Femur (tissue), 1 donor: ENCODE measurements around the gene CHCHD6.

Experiments used
- DNase-seq: peaks from one replicate; pipeline ENCODE4 v3.0.0-alpha.2; 2017

Gene CHCHD6

DNA sequence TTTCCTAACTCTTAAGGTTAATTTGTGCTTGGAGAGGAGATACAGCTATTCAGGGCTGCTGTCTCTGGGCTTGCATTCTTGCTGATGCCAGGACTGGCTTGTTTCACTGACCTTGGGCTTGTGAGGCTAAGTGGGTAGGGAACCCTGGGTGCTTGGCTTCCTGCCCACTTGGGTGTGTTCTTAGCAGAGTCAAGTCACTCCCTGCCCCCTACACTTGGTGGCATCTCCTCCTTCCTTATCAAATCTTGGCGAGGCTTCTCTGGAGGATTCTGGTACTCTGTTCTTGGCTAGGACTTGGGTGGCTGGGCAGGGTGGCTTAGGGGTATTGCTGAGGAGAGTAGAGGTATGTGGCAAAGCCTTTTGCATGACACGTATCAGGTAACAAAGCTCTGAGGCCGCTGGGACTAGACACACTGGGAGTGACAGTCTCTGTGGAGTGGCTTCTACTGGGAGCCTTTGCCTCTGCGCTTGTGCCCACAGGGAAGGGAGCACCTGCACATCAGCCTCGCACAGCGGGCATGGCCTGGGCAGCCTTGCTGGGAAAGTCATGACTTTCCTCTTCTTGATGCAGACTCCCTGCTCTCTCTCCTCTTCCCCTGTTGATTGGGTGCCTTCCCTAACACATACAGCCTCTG is 41.8 kb downstream of the CHCHD6 start:
- no peak for DNase-seq

DNA sequence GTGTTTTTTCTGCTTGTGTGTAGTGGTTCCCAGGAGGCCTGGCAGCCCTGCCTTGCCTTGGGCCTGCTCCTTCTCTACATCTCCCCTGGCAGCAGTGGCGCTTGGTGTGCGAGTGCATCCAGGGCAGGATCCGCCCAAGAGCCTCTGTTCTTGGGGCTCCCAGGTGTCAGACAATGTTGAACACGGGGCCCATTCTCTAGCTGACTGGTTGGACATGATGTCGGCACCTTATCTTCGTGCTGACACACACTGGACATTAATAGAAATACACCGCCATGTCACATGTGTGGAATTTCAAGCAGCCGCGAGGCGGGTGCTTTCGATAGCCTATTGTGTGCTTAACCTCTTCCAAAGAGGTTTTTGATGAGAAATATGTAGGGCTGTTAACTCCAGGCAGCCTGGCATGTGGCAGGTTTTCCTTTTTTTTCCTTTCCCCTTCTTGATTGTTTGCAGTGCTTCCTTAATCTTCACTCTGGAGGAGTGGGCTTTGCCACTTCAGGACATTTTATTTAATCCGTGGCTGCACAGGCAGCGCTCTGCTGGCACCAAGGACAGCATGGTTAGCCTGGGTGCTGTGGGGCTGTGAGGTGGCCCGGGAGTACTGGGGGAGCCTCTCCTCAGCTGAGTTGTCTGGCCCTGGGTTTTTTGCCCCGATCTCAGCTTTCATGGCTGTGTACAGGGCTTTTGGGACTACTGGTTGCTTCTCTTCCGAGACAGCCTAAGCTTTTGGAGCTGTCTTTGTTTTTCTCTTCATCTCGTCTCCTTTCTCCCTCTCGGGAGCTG is 42.5 kb downstream of the CHCHD6 start:
- DNase-seq: no peak

DNA sequence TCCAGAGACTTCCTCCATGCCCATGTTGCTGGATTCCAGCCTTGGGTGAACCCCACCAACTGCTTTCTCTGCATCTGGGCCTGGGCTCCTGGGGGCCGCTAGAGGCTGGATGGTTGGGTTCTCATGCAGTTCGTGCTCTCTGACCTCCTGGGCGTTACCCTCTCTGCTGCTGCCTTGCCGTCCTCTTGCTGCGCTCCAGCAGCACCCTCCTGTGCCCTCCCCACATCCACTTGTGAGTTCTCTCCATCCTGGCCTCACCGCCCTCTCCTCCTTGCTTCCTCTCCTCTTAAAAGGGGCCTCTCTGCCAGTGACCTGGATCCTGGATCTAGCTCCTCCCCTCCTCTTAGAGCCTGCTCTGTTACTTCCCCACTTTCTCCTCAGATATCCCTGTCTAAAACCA is 43.7 kb downstream of the CHCHD6 start:
- DNase-seq: no peak

DNA sequence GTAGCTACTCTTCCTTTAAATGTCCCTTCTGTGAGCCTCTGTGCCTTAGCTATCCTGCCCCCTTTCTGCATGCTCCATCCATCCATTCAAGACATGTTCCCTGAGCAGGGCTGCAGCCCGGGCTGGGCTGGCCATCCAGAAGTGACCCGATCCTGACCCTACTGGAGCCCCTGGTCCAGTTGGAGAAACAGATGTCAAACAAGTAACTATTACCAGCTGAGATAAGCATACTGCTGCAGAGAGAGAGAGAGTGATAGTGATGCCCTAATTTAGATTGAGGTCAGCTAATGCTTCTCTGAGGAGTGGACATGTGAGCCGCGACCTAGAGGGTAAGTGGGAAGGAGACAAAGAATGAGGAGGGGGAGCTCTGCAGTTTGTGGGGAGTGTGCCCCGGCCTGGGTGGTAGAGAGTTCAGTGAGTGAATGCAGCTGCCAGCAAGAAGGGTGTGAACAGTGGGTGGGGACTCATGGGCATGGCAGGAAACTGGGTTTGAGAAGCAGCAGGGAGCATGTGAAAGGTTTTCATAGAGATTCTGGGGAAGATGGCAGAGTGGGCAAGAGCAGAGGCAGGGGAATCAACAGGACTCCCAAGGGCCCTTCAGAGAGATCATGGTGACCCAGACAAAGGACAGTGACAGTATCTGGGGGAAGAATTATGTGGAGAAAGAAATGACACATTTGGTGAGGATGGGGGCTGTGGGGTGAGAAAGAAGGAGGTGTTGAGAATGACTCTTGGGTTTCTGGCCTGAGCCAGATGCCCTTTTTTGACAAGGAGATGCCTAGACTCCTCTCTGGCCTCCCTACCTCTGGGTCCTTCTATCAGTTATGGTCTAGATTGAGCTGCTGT is 44.9 kb downstream of the CHCHD6 start:
- DNase-seq: no peak

DNA sequence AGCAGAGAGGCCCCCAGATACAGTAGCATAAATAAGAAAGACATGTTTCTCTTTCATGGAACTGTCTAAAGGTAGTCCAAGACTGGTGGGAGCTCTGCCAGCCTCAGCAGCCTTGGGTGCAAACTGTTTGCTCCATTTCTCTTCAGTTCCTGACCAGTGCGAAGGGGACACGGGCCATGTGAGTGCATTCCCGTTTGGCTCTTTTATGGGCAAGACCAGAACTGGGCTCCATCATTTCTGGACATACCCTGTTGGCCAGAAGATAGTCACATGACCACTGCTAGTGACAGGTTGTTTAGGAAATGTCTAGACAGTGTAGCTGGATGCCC is 45.5 kb downstream of the CHCHD6 start:
- DNase-seq: no peak

DNA sequence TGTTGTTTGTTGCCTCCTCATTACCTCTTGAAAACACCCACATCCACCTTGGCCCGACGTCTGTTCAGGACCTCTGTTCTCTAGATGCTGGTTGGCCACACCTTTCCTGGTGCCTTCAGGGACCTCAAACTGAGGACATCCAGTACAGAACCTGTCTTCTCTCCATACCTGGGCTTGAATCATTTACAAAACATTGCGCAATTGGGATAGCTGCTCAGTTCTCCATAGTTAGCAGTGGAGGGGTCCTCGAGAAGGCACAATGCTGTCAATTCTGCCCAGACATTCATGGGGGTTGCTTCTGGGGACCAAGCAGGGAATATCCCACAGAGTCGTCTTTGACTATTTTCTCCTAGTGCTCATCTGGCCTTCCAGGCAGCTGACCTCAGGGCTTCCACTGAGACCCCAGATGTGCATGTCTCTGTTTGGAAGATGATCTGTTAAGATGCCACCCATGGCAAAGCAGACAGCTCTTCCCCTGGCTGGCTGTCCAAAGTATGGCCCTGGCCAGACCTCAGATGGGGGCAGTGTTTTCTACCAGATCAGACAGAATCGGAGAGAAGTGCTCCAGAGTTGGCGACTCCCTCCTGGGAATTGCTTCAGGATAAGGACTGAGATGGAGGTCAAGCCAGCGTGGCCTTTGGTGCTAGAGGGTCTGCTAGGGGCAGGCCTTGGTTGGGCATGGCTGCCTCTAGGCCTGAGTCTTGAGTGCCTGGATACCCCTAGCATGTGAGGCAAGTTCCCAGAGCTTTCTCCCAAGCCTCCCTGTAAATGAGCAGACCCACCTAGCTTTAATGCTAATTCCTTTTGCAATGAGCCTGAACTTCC is 46.1 kb downstream of the CHCHD6 start:
- DNase-seq: no peak

DNA sequence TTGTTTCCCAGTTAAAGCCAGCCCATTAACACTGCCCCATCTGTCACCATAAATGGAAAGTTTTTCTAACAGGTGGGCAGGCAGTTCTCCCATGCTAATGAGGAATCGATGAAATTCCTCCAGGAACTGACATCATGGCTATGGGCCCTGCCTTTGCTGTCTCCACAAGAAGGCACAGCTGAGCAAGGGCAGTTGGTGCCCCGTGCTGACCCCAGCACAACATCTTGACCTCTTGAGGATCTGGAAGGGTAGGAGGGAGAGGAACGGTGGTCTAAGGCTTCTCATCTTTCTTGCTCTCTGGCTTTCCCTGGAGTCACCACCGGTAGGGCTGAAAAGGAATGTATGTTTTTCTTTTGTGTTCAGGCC is 46.7 kb downstream of the CHCHD6 start:
- DNase-seq: no peak

DNA sequence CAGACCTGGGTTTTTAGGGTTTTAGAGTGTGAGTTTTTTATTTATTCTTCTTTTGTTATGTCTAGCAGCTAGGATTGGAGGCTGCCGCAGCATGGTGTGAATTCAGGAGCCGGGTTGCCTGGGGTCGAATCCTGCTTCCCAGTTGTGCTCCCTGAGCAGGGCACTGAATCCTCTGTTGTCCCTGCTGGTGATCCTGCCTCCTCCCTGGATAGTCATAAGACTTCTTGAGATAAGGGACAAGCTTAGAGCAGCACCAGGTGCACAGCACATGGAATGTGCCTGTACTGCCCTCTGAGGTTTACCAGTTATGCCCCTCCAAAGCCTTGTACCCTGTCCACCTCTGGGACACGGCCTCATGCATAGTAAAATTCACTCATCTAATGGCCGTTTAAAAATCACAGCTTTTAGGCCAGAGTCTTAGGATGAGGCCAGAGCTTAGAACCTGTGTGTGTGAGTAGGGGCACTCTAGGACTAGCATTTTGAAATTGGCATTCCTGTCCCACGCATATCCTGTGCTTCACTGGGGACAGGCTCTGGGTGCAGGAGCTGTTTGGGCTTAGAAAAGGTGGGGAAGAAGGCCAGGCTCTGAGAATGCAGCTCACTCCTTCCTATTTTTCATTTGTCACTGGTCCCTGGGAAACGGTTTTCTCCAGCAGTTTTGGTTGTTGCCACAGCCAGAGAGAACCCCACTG is 47.7 kb downstream of the CHCHD6 start:
- no peak for DNase-seq

DNA sequence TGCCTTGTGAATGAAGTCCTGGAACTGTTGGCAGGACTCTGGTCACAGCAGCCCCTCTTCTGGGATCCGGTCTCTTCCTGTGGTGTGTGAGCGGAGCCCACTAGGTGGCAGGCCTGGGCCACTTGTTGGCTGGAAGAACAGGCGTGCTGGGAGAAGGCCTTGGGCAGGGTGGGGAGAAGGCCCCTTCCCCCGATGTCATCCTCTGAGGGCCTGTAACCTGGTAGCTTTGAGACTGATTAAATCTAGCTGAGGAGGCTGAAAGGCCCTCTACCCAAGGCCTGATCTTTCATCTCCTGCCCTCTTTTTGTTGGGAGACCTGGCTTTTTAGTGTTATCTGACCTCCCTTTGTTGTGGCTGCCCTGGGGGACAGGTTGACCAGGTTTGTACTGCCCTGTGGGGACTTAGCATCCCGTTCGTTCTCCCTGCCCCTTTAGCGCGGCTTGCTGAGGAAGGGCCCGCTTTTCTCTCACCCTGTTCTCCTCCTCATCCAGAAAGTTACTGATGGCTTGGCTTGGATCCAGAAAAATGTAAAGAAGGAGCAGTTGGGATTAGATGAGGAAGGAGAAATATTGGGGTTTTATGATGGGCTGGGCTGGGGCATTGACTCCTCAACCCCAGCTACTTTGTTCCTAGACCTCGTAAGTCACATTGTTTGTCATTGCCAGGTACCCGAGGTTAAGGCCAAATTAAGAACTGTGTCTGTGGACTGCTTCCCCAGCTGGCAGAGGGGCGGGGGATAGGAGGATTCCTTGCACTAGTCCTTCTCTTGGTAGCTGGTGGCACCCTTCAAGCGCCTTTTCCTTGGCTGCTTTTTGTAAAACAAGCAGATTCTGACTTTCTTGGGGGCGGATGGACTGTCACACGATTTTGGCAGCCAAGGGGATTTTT is 48.5 kb downstream of the CHCHD6 start:
- peak; percentile 87 for DNase-seq

DNA sequence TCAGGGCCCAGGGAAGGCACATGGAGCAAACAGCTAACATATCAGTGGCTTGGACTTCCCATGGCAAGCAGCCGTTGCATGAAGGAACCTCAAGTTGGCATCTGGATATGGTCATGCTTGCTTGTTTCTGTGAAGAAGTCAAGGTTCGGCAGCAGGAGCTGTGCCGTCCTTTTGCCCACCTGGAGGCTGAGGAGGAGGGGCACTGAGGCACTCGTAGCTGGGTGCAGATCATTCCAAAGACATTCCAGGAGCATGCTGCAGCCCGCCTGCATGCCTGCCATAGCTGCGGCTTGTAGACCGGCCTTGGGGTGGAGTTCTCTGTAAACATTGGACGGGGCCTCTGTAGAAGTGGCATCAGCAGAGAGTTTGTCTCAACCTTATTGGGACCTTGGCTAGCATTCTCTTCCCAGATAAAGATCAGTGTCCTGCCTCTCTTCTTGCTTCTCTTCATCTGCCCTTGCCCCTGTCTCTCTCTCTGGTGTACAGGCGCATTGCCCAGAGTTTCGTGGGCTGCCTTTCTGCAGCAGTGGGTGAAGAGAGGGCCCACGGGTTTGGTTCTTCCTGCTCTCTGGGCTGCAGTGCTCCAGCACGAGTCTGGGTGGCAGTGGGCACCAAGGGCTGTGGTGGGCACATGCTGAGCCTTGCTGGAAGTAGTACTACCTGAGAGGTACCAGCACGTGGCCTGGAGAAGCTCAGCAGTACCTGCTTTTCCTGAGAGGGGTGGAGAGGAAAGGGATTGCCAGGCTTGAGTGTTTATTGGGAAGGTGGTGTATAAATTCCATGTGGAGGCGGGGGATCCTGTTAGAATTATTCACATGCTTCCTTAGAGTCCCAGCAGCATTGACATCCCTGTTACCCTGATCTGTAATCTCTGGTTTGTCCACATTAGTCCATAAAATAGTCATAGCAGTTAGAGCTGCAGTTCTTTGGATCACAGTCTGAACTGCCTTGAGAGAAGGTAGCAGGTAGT is 49.4 kb downstream of the CHCHD6 start:
- DNase-seq: no peak

DNA sequence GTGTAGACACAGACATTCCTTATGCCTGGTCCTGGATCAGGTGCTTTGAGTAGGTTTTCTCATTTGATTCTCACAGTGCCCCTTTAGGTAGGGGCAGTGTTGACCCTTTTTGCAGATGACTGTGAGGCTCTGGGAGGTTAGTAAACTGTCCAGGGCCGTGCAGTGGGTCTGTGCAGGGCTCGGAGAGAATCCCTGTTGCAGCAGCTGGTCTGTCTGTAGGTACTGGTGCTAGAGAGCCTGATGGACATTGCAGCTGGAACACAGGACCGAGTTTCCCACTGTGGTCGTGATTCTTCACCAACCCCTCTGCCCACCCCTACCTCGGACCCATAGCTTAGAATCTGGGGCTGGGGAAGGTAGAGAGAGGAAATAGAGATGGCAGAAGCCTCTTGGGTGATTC is 51.8 kb downstream of the CHCHD6 start:
- DNase-seq: no peak

DNA sequence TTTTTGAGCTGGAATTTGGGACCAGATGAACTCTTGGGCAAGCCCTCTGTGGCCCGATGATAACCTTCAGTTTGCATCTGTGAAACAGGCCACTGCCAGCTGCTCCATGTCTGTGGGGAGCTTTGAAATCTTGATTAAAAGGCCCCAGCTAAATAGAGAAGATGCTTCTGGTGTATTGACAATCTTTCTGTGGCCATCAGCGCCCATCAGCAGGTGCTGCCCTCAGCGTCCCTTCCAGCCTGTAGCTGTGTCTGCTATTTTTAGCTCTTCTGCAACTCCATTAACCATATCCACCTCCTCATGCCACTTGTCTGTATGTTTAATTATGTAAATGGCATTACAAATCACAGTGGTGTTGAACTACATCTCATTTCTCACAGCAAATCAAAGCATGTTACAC is 54.0 kb downstream of the CHCHD6 start:
- no peak for DNase-seq

DNA sequence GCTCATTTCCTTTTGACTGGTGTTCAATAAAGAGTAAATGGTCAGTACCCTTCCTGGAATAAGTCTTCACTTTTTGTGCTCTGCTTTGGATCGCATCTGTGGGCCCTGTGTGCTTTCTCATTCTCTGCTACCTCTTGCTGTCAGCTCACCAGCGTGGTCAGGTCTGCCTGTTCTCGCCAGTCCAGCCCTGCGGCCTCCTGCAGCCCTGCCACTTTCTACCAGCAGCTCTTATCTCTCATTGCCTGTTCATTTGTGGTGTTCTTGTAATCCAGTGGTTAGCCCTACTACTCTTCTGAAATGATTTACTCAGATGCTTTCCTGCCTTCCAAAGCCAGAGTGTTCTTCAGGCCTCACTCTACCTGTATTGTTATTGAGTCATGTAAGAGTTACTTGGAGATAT is 54.8 kb downstream of the CHCHD6 start:
- no peak for DNase-seq

DNA sequence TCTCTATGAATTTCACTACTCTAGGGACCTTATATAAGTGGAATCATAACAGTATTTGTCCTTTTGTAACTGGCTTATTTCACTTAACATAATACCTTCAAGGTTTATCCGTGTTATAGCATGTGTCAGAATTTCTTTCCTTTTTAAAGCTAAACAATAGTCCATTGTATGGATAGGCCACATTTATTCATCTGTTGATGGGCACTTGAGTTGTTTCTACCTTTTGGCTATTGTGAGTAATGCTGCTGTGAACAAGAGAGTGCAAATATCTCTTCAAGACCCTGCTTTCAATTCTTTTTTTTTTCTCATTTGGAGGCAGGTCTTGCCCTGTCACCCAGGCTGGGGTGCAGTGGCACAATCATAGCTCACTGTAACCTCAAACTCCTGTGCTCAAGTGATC is 56.5 kb downstream of the CHCHD6 start:
- DNase-seq: no peak

DNA sequence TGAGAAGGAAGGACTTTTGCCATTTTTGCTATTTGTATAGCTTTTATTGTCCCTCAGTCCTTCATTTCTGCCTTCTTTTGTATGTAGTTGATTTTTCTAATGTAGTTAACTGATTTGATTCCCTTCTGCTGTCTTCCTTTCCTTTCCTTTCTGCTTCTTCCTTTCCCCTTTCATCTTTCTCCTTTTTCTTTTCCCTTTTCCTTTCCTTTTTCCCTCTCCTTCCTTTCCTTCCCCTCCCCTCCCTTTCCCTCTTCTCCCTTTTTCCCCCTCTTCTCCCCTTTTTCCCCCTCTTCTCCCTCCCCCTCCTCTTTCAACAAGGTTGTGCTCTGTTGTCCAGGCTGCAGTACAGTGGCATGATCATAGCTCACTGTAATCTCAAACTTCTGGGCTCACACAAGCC is 59.0 kb downstream of the CHCHD6 start:
- DNase-seq: no peak

DNA sequence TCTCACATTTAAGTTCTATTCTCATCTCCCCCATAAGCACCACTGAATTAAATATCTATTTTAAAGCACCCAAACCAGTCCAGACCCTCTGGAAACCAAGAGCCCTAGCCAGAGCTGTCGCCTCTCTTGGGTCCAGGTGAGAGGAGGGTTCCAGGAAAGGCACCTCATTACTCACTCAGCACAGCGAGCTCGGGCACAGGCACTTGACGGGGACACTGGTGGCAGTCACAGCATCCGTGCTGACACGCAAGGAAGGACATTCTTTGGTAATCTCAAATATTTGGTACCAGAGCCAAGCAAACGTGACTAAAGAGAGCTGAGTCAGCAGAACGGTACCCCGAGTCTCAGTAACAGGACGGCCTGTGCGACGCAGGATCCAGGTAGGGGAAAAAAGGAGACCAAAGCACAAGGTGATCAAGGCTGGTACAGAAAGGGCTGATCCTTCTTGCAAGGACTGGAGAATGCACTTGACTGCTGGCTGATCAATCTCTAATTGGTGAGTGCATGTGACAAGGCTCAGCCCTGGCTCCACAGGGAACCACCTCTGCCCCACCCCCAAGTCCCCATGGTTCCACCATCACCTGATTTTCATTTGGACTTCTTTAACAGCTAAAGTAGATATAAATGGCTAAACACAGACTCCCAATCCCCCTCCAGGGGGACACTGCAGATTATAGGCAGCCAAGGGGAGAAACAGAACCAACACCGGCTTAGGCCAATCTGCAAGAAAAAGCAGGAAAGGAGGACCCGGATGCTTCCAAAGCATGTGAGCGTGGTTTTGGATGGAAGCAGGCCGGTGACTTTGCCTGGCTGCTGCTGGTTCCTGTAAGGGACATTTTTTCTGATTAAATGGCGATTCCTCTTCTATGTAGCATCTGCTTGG is 61.4 kb downstream of the CHCHD6 start:
- no peak for DNase-seq

DNA sequence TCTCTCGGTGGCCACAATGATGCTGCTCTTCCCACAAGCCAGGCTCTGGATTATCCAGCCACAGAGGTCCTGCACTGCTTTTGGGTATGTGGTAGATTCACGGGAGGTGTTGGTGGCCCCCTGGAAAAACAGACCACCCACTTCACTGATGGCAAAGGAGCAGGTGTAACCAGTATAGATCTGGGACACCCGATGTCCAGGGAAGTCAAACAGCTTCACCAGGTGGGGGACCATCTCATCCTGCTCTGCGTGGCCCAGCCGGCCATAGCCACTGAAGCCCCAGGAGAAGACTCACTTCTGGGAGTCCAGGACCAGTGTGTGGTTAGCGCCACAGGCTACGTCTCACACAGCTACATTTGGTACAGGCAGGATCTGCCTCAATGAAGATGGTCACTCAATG is 62.6 kb downstream of the CHCHD6 start:
- DNase-seq: no peak

DNA sequence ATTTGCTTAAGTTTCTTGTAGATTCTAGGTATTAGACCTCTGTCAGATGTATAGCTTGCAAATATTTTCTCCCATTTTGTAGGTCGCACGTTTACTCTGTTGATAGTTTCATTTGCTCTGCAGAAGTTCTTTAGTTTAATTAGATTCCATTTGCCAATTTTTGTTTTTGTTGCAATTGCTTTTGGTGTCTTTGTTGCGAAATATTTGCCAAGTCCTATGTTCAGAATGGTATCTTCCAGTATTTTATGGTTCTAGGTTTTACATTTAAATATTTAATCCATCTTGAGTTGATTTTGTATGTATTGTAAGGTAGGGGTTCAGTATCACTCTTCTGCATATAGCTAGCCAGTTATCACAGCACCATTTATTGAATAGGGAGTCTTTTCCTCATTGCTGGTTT is 64.9 kb downstream of the CHCHD6 start:
- no peak for DNase-seq

DNA sequence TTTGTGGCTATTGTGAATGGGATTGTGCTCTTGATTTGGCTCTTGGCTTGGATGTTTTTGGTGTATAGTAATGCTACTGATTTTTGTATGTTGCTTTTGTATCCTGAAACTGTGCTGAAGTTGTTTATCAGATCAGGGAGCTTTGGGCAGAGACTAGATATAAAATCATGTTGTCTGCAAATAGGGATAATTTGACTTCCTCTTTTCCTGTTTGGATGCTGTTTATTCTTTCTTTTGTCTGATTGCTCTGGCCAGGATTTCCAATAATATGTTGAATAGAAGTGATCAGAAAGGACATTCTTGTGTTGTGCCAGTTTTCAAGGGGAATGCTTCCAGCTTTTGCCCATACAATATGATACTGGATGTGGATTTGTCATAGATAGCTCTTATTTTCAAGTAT is 66.1 kb downstream of the CHCHD6 start:
- DNase-seq: no peak
